Loucy (cell line): ENCODE measurements around the gene IL34.

Experiments used
- H2AFZ ChIP-seq: fragments of 200-600 bp; sonication (generic); 2 replicates; pipeline ENCODE4 v1.6.0; 2016; ENCODE audit warnings: antibody characterized with exemption, mild to moderate bottlenecking, low read length, moderate library complexity
- H3F3A ChIP-seq: fragments of 200-600 bp; 2 replicates; pipeline ENCODE4 v1.6.0; 2016; ENCODE audit warnings: antibody characterized with exemption, low read depth, mild to moderate bottlenecking
- H3K27me3 ChIP-seq: fragments of 200-600 bp; sonication (generic); 2 replicates; pipeline ENCODE4 v1.6.1; 2014; ENCODE audit warnings: low read length, mild to moderate bottlenecking; ENCODE audit not compliant: insufficient read depth, poor library complexity, severe bottlenecking
- H3K36me3 ChIP-seq: fragments of 200-600 bp; sonication (generic); 2 replicates; pipeline ENCODE4 v1.6.1; 2016; ENCODE audit warnings: low read length; ENCODE audit not compliant: insufficient read depth
- H3K4me1 ChIP-seq: fragments of 200-600 bp; sonication (generic); 2 replicates; pipeline ENCODE4 v1.5.1; 2014; ENCODE audit warnings: low read length, mild to moderate bottlenecking; ENCODE audit not compliant: insufficient read depth, poor library complexity, severe bottlenecking
- H3K4me2 ChIP-seq: fragments of 200-600 bp; sonication (generic); 2 replicates; pipeline ENCODE4 v1.6.0; 2014; ENCODE audit warnings: antibody characterized with exemption, low read length, low read depth, mild to moderate bottlenecking; ENCODE audit not compliant: poor library complexity, severe bottlenecking
- H3K4me3 ChIP-seq: fragments of 200-600 bp; sonication (generic); 2 replicates; pipeline ENCODE4 v1.5.1; 2014; ENCODE audit warnings: low read length, mild to moderate bottlenecking, mixed read lengths; ENCODE audit not compliant: poor library complexity, severe bottlenecking
- H3K79me2 ChIP-seq: fragments of 200-600 bp; sonication (generic); 2 replicates; pipeline ENCODE4 v1.6.1; 2014; ENCODE audit warnings: low read length; ENCODE audit not compliant: insufficient read depth
- H3K9ac ChIP-seq: fragments of 200-600 bp; sonication (generic); 2 replicates; pipeline ENCODE4 v1.6.0; 2014; ENCODE audit warnings: mild to moderate bottlenecking, low read depth, low read length, moderate library complexity; ENCODE audit not compliant: poor library complexity, severe bottlenecking
- H3K9me2 ChIP-seq: fragments of 200-600 bp; sonication (generic); replicated peaks from 2 replicates; pipeline ENCODE4 v1.6.1; 2016; ENCODE audit warnings: low read depth, low read length, mixed read lengths
- H3K9me3 ChIP-seq: fragments of 200-600 bp; sonication (generic); 2 replicates; pipeline ENCODE4 v1.6.1; 2014; ENCODE audit warnings: mild to moderate bottlenecking, antibody characterized with exemption, low read length, low read depth; ENCODE audit not compliant: insufficient read depth
- H4K20me1 ChIP-seq: fragments of 200-600 bp; sonication (generic); 2 replicates; pipeline ENCODE4 v1.6.0; 2014; ENCODE audit warnings: antibody characterized with exemption, low read length, mild to moderate bottlenecking; ENCODE audit not compliant: insufficient read depth, poor library complexity, severe bottlenecking
- EZH2phosphoT487 ChIP-seq: fragments of 200-600 bp; IDR thresholded peaks from 2 replicates; pipeline ENCODE4 v1.6.1; 2018; ENCODE audit warnings: antibody characterized with exemption, mild to moderate bottlenecking, moderate library complexity, borderline replicate concordance
- TF ChIP-seq, protein P1 (sequence below): fragments of 200-600 bp; sonication (generic); conservative IDR thresholded peaks from 2 replicates; pipeline ENCODE4 v1.5.1; 2014; ENCODE audit warnings: mild to moderate bottlenecking, antibody characterized with exemption, low read length

The IL34 gene

DNA sequence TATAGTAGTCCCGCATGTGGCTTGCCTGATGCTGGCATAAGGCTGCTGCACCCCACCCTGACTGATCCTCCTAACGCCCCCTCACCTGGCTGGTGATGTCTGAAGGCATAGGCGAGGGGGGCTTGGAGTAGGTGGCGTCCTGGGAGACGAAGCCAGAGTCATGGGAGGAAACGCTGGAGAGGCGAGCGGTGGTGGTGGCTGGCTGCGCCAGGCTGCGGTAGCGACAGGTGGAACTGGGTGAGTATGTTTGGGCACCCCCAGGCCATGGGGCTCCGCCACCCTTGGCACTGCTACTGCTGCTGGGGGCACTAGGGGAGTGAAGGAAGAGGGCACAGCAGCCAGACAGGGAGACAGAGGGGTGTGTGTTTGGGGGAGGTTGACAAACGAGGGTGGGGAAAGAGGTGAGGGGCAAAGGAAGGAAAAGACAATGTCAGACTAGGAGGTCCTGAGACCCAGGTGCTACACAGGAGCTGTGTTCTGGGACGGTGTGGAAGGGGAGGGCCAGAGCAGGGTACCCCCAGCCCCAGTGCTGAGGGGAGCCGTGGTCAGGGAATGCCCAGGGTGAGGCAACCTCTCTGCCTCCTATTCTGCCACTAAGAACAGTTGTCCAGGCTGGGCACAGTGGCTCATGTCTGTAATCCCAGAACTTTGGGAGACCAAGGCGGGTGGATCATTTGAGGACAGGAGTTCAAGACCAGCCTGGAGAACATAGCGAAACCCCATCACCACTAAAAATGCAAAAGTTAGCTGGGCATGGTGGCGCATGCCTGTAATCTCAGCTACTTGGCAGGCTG lies 28.1 kb downstream of the IL34 start:
- Histone ChIP-seq H3K4me3 (no peak overlapping the region), H2AFZ (no peak overlapping the region), H4K20me1 (no peaks in the 10 kb centered on the region), H3K27me3 (no peaks in the 10 kb centered on the region), H3K9me3 (no peaks in the 10 kb centered on the region), H3K9ac (no peak overlapping the region), H3K9me2 (no peaks in the 10 kb centered on the region), H3K36me3 (peaks cover 3% of the 10 kb centered on the region; the same call in 1 of the 2 replicates), H3K79me2 (no peaks in the 10 kb centered on the region), H3K4me2 (no peak overlapping the region), H3K4me1 (no peaks in the 10 kb centered on the region), H3F3A (no peaks in the 10 kb centered on the region)
- TF ChIP-seq, protein P1, sequence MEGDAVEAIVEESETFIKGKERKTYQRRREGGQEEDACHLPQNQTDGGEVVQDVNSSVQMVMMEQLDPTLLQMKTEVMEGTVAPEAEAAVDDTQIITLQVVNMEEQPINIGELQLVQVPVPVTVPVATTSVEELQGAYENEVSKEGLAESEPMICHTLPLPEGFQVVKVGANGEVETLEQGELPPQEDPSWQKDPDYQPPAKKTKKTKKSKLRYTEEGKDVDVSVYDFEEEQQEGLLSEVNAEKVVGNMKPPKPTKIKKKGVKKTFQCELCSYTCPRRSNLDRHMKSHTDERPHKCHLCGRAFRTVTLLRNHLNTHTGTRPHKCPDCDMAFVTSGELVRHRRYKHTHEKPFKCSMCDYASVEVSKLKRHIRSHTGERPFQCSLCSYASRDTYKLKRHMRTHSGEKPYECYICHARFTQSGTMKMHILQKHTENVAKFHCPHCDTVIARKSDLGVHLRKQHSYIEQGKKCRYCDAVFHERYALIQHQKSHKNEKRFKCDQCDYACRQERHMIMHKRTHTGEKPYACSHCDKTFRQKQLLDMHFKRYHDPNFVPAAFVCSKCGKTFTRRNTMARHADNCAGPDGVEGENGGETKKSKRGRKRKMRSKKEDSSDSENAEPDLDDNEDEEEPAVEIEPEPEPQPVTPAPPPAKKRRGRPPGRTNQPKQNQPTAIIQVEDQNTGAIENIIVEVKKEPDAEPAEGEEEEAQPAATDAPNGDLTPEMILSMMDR = no peak

DNA sequence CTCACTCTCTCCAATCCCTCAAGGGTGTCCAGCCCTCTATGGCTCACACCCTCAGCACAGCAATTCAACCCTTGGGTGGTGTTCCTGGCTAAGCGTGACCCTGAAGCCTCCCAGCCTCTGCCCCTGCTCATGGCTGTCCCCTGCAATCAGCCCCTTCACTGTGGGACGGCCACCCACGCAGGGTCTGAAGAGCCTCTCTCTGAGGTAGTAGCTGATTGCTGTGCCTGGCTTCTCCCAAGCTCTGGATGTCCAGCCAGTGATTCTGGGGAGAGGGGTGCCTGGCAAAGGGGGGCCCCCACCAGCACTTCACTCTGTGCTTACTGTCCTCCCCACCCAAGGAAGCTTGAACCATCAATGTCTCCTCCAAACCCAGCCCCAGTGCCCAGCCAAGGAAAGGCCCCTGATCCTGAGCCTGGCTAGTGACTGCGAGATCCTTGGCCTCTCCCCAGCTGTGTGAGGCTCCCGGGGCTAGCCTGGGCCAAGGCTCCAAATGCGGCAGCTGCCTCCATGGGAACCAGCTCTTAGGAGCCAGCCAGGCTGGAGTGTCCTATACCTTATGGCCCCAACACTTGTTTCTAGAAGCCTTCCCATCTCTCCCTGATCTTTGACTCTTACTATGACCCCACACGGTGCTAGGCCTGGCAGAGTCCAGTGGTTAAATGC lies 29.6 kb downstream of the IL34 start:
- no peak overlapping the region for H3K9ac ChIP-seq
- peaks cover 3% of the 10 kb centered on the region; the same call in 1 of the 2 replicates for H3K36me3 ChIP-seq
- H2AFZ ChIP-seq = no peak overlapping the region
- peaks cover 1% of the 10 kb centered on the region for H3K4me1 ChIP-seq
- no peaks in the 10 kb centered on the region for H3K27me3 ChIP-seq
- no peak overlapping the region for H3K4me3 ChIP-seq
- no peaks in the 10 kb centered on the region; the same call in 1 of the 2 replicates for H3K79me2 ChIP-seq
- no peak overlapping the region for H3K4me2 ChIP-seq
- H3F3A ChIP-seq = no peaks in the 10 kb centered on the region
- H4K20me1 ChIP-seq = no peaks in the 10 kb centered on the region
- no peaks in the 10 kb centered on the region for H3K9me3 ChIP-seq
- H3K9me2 ChIP-seq = no peaks in the 10 kb centered on the region
- no peak for TF ChIP-seq EZH2phosphoT487
- TF ChIP-seq, protein P1 = no peak

DNA sequence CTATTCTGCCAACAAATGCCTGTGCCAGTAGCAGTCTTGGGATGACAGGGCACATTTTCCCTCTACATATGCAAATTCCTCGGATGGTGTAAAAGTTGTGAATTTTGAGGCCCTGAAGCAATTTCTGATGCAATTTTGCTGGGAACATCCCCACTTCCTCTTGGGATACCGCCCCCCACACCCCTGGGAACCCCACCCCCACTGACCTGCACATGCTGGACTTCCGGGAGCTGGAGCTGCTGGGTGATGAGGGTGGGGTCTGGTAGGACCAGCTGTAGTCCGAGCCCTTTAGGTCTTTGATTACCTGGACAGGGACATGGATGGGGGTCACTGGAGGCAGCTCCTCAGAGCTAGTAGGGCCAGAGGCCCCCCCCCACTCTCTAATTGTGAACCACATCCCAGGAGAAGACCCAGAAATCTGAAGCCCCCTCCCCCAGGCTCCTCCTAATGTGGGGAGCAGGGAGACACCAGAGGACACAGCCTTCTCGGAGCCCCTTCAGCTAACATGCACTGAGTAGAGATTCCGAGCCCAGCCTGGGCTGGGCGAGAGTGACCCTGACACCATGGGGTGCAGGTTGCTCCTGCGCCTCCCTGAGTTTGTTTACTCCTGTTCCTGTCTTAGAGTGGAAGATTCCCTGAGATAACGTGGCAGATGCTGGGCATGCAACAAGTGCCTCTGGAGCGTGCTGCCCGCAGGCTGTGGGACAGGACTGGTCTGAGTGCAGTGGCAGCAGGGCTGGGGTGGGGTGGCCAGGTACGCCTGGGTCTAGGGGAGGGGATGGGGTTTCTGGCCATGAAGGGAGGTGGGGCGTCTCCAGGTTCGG lies 30.5 kb downstream of the IL34 start:
- H3K36me3 ChIP-seq = peaks cover 3% of the 10 kb centered on the region; the same call in 1 of the 2 replicates

More for the DNA sequence above, 30.5 kb downstream of the IL34 start:
- no peaks in the 10 kb centered on the region for H3K27me3 ChIP-seq
- H3K9ac ChIP-seq = no peak overlapping the region
- H3K4me3 ChIP-seq = no peak overlapping the region
- no peaks in the 10 kb centered on the region for H3K9me2 ChIP-seq
- H2AFZ ChIP-seq = no peak overlapping the region
- no peaks in the 10 kb centered on the region; the same call in 1 of the 2 replicates for H3K79me2 ChIP-seq
- no peaks in the 10 kb centered on the region for H3K9me3 ChIP-seq
- peaks cover 10% of the 10 kb centered on the region for H3K4me1 ChIP-seq
- H3K4me2 ChIP-seq = no peak overlapping the region
- H3F3A ChIP-seq = no peaks in the 10 kb centered on the region
- TF ChIP-seq EZH2phosphoT487 = no peak
- TF ChIP-seq, protein P1 = no peak
- no peaks in the 10 kb centered on the region for H4K20me1 ChIP-seq
